Esophagus squamous epithelium (tissue), 4 donors: ENCODE data around the gene CDON.

Experiments
- CTCF ChIP-seq, 6 experiments: fragments of 450-650 bp in 4 of 6; fragments of 200-600 bp in 2 of 6; sonication (generic) in 2 of 6; IDR thresholded peaks; one replicate each; pipeline ENCODE4 v1.5.1; 2016 to 2019; ENCODE audit warnings: antibody characterized with exemption in 6 of 6, mild to moderate bottlenecking in 4 of 6, moderate library complexity in 4 of 6
- POLR2A ChIP-seq, 4 donors: fragments of 450-650 bp; IDR thresholded peaks; one replicate each; pipeline ENCODE4 v1.6.1; 2017; ENCODE audit warnings: antibody characterized with exemption in 4 of 4, mild to moderate bottlenecking in 4 of 4, moderate library complexity in 3 of 4

GRCh38 chr11:125931116-125931515, 131.6 kb downstream of the CDON start:
- TF ChIP-seq CTCF (IDR thresholded peaks at IDR 0.05) (no peak), POLR2A (IDR thresholded peaks at IDR 0.05) (no peak)
